HG03025 (cell line): ENCODE results near the gene PILRA.
A peak's percentile ranks its signal among the peaks of the same experiment; 100 is the strongest.
"Not testable (repeated sequence)": the region's sequence is repeated elsewhere in the genome, so short reads cannot be mapped to it uniquely, and the experiment has no call there.

Experiments used
- ATAC-seq: cut with Tn5 transposase; IDR thresholded peaks from one replicate; pipeline ENCODE4 v1.9.1; 2021; ENCODE audit warnings: mild to moderate bottlenecking, moderate library complexity; ENCODE audit not compliant: unreplicated experiment, low FRiP score

Gene PILRA

GRCh38 chr7:100373261-100373831 lies at the start of gene PILRA:
PILRA (plus strand) TSS chr7:100373487; CDS start chr7:100373657, 170 bp downstream.
- ATAC-seq: no peak

- not testable (repeated sequence) for ATAC-seq
These were observed 49.1 kb upstream of the PILRA start for GRCh38 chr7:100324194-100324593.

GRCh38 chr7:100325671-100326070 lies 47.6 kb upstream of the PILRA start:
- ATAC-seq: not testable (repeated sequence)

- ATAC-seq: not testable (repeated sequence)
These were observed 46.4 kb upstream of the PILRA start for GRCh38 chr7:100326914-100327313.

- ATAC-seq: peak; percentile 95
These were observed 37.5 kb upstream of the PILRA start for GRCh38 chr7:100335566-100336466.

GRCh38 chr7:100338083-100338696 lies 35.1 kb upstream of the PILRA start:
- not testable (repeated sequence) for ATAC-seq

GRCh38 chr7:100341286-100341685 lies 32.0 kb upstream of the PILRA start:
- ATAC-seq: not testable (repeated sequence)

GRCh38 chr7:100342765-100343164 lies 30.5 kb upstream of the PILRA start:
- ATAC-seq: no peak

- ATAC-seq: not testable (repeated sequence)
These were observed 29.1 kb upstream of the PILRA start for GRCh38 chr7:100344124-100344559.

- ATAC-seq: peak; percentile 68
These were observed 28.6 kb upstream of the PILRA start for GRCh38 chr7:100344560-100345287.

GRCh38 chr7:100345288-100345672 lies 28.0 kb upstream of the PILRA start:
- ATAC-seq: peak; percentile 16

GRCh38 chr7:100346921-100347320 lies 26.4 kb upstream of the PILRA start:
- no peak for ATAC-seq

GRCh38 chr7:100348805-100349204 lies 24.5 kb upstream of the PILRA start:
- no peak for ATAC-seq

- no peak for ATAC-seq
These were observed 23.5 kb upstream of the PILRA start for GRCh38 chr7:100349757-100350156.

- ATAC-seq: no peak
These were observed 21.6 kb upstream of the PILRA start for GRCh38 chr7:100351657-100352058.

- ATAC-seq: not testable (repeated sequence)
These were observed 21.0 kb upstream of the PILRA start for GRCh38 chr7:100352230-100352781.

- no peak for ATAC-seq
These were observed 20.2 kb upstream of the PILRA start for GRCh38 chr7:100352984-100353684.

GRCh38 chr7:100353685-100354330 lies 19.5 kb upstream of the PILRA start:
- ATAC-seq: no peak

GRCh38 chr7:100356416-100357068 lies 16.7 kb upstream of the PILRA start:
- ATAC-seq: no peak
